DND-41 (cell line): ENCODE results near the gene ADORA2A.

Experiments used
- ATAC-seq: fragments of 200-7000 bp; cut with Tn5 transposase; 3 replicates; pipeline ENCODE4 v1.9.1; 2021; ENCODE audit warnings: low read depth; ENCODE audit not compliant: insufficient read depth
- DNase-seq: peaks from one replicate; pipeline ENCODE4 v3.0.0-alpha.2; 2020
- H2AFZ ChIP-seq: 2 replicates; pipeline ENCODE4 v1.6.0; 2012; ENCODE audit warnings: low read depth, low read length
- H3K27ac ChIP-seq: 2 replicates; pipeline ENCODE4 v1.5.1; 2012; ENCODE audit warnings: low read length, inconsistent platforms
- H3K27me3 ChIP-seq: fragments of 200-600 bp; sonication (generic); 2 replicates; pipeline ENCODE4 v1.6.0; 2012; ENCODE audit warnings: low read length, mild to moderate bottlenecking, inconsistent platforms; ENCODE audit not compliant: insufficient read depth, poor library complexity
- H3K36me3 ChIP-seq: 2 replicates; pipeline ENCODE4 v1.5.1; 2012; ENCODE audit warnings: low read length, inconsistent platforms; ENCODE audit not compliant: insufficient read depth
- H3K4me1 ChIP-seq: 2 replicates; pipeline ENCODE4 v1.5.1; 2012; ENCODE audit warnings: mild to moderate bottlenecking, low read length; ENCODE audit not compliant: insufficient read depth
- H3K4me2 ChIP-seq: 2 replicates; pipeline ENCODE4 v1.6.0; 2012; ENCODE audit warnings: mild to moderate bottlenecking, moderate library complexity, low read length, inconsistent platforms; ENCODE audit not compliant: insufficient read depth
- H3K4me3 ChIP-seq, 2 experiments: fragments of 200-600 bp in 1 of 2; shearing (Covaris generic) in 1 of 2; 2 replicates each; pipeline ENCODE4 v1.5.1; 2012 to 2016; ENCODE audit warnings: inconsistent platforms in 2 of 2, low read length in 2 of 2, mild to moderate bottlenecking in 2 of 2, low read depth in 1 of 2, moderate library complexity in 1 of 2
- H3K79me2 ChIP-seq: 2 replicates; pipeline ENCODE4 v1.6.0; 2012; ENCODE audit warnings: low read length, inconsistent platforms; ENCODE audit not compliant: insufficient read depth
- H3K9ac ChIP-seq: 2 replicates; pipeline ENCODE4 v1.6.0; 2012; ENCODE audit warnings: low read depth, mild to moderate bottlenecking, inconsistent platforms, low read length, moderate library complexity
- H3K9me3 ChIP-seq: 2 replicates; pipeline ENCODE4 v1.5.1; 2012; ENCODE audit warnings: low read length, moderate library complexity, mild to moderate bottlenecking, inconsistent platforms; ENCODE audit not compliant: insufficient read depth, severe bottlenecking
- H4K20me1 ChIP-seq: 2 replicates; pipeline ENCODE4 v1.6.0; 2012; ENCODE audit warnings: low read length; ENCODE audit not compliant: insufficient read depth
- CTCF ChIP-seq: IDR thresholded peaks from 2 replicates; pipeline ENCODE4 v1.5.1; 2012; ENCODE audit warnings: borderline replicate concordance, low read length, moderate library complexity, mild to moderate bottlenecking; ENCODE audit not compliant: poor library complexity, severe bottlenecking; ENCODE audit errors: extremely low read depth
- EZH2 ChIP-seq: IDR thresholded peaks from 3 replicates; pipeline ENCODE4 v1.6.1; 2012; ENCODE audit warnings: borderline replicate concordance, low read depth, mild to moderate bottlenecking, moderate library complexity, low read length, inconsistent platforms; ENCODE audit not compliant: severe bottlenecking

ADORA2A gene

GRCh38 chr22:24380905-24381230 lies 46.5 kb upstream of the ADORA2A start:
- Histone ChIP-seq H2AFZ (no peak overlapping the region), H3K9me3 (no peaks in the 10 kb centered on the region), H3K27me3 (no peaks in the 10 kb centered on the region), H3K4me2 (no peak overlapping the region), H4K20me1 (no peaks in the 10 kb centered on the region), H3K36me3 (peaks cover 35% of the 10 kb centered on the region), H3K79me2 (peaks cover 9% of the 10 kb centered on the region), H3K4me1 (peaks cover 43% of the 10 kb centered on the region), H3K27ac (peak overlapping the region; percentile 92; the same call in 1 of the 2 replicates), H3K4me3 (no peak overlapping the region), H3K9ac (no peak overlapping the region)
- no peak for DNase-seq
- ATAC-seq, result no peak
- TF ChIP-seq EZH2 (no peak), CTCF (no peak)

GRCh38 chr22:24383061-24383460 lies 44.3 kb upstream of the ADORA2A start:
- DNase-seq, result no peak
- Histone ChIP-seq H3K4me1 (peaks cover 32% of the 10 kb centered on the region), H3K4me3 (no peak overlapping the region), H3K27me3 (no peaks in the 10 kb centered on the region), H3K36me3 (peaks cover 21% of the 10 kb centered on the region), H3K4me2 (no peak overlapping the region), H3K9me3 (no peaks in the 10 kb centered on the region), H4K20me1 (no peaks in the 10 kb centered on the region), H2AFZ (no peak overlapping the region), H3K9ac (no peak overlapping the region), H3K79me2 (peaks cover 12% of the 10 kb centered on the region), H3K27ac (no peak overlapping the region)
- no peak for ATAC-seq
- TF ChIP-seq EZH2, result no peak
- TF ChIP-seq CTCF, result no peak

DNA sequence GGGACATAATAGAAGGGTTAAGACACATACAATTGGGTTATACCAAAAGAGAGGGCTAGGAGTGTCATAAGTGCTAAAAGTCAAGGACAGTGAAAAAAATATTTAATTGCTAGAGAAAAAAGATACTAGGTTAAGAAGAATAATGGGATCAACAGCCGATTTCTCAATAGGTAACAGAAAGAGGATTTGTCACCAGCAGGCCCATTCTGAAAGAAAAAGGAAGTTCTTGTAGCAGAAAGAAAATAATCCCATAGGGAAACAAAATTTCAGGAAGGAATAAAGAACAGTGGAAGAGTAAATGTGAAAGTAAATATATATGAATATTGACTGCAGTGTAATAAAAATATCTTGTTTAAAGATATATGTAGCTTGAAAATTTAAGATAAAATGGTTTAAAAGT lies 43.3 kb upstream of the ADORA2A start:
- no peak overlapping the region for H3K4me2 ChIP-seq
- no peaks in the 10 kb centered on the region for H3K27me3 ChIP-seq
- no peak for TF ChIP-seq CTCF
- no peak for TF ChIP-seq EZH2
- no peaks in the 10 kb centered on the region for H3K9me3 ChIP-seq
- DNase-seq (no peak), ATAC-seq (no peak)
- no peak overlapping the region for H3K27ac ChIP-seq
- peaks cover 22% of the 10 kb centered on the region for H3K4me1 ChIP-seq
- H3K4me3 ChIP-seq, result no peak overlapping the region
- H2AFZ ChIP-seq, result no peak overlapping the region
- H3K36me3 ChIP-seq, result peaks cover 20% of the 10 kb centered on the region
- no peak overlapping the region for H3K9ac ChIP-seq
- peaks cover 12% of the 10 kb centered on the region for H3K79me2 ChIP-seq
- H4K20me1 ChIP-seq, result no peaks in the 10 kb centered on the region

DNA sequence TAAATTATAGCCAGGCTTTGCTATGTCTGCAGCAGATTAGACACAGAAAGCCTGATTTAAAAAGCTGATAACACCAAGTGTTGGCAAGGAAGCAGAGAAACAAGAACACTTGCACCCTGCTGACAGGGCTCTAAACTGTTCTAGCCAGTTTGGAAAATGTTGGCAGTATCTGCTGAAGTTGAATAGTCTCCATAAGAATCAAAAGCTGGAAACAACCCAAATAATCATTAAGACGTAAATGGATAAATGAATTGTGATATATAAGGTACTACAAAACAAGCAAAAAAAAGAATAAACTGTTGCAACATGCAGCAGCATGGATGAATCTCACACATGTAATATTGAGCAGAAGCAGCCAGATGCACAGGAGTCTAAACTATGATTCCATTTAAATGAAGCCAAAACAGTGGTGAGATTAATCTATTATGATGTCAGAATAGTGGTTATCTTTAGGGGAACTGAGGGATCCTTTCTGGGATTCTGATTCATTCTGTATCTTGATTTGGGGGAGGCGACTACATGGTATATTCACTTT lies 40.4 kb upstream of the ADORA2A start:
- Histone ChIP-seq H3K9ac (no peak overlapping the region), H3K27ac (no peak overlapping the region), H3K36me3 (peaks cover 20% of the 10 kb centered on the region), H3K4me3 (no peak overlapping the region), H3K27me3 (no peaks in the 10 kb centered on the region), H4K20me1 (0 out of 2 replicates have a peak, but pooled peaks cover 4% of the 10 kb centered on the region), H3K4me1 (no peaks in the 10 kb centered on the region), H3K9me3 (no peaks in the 10 kb centered on the region), H3K79me2 (peaks cover 14% of the 10 kb centered on the region; the same call in 1 of the 2 replicates), H3K4me2 (no peak overlapping the region), H2AFZ (no peak overlapping the region)
- no peak for TF ChIP-seq EZH2
- no peak for TF ChIP-seq CTCF
- ATAC-seq, result no peak
- no peak for DNase-seq
